Forelimb muscle (tissue), 1 donor: ENCODE measurements around the gene E2F8. TPM values are rescaled to one million over a fixed set of nuclear protein-coding genes. Genes with fewer than 3 reads are reported as not detected.
"Not testable (repeated sequence)": the region's sequence is repeated elsewhere in the genome, so short reads cannot be mapped to it uniquely, and the experiment has no call there.

ENCODE experiments used
- DNase-seq: peaks from one replicate; pipeline ENCODE4 v3.0.0-alpha.2; 2013; ENCODE audit warnings: low read depth
- polyA plus RNA-seq: library from polyadenylated mRNA; unstranded; fragments of 120-200 nt; gene quantifications from one replicate; pipeline ENCODE4 v1.2.1, GENCODE V29; 2013; ENCODE audit not compliant: insufficient read length

Gene E2F8, protein sequence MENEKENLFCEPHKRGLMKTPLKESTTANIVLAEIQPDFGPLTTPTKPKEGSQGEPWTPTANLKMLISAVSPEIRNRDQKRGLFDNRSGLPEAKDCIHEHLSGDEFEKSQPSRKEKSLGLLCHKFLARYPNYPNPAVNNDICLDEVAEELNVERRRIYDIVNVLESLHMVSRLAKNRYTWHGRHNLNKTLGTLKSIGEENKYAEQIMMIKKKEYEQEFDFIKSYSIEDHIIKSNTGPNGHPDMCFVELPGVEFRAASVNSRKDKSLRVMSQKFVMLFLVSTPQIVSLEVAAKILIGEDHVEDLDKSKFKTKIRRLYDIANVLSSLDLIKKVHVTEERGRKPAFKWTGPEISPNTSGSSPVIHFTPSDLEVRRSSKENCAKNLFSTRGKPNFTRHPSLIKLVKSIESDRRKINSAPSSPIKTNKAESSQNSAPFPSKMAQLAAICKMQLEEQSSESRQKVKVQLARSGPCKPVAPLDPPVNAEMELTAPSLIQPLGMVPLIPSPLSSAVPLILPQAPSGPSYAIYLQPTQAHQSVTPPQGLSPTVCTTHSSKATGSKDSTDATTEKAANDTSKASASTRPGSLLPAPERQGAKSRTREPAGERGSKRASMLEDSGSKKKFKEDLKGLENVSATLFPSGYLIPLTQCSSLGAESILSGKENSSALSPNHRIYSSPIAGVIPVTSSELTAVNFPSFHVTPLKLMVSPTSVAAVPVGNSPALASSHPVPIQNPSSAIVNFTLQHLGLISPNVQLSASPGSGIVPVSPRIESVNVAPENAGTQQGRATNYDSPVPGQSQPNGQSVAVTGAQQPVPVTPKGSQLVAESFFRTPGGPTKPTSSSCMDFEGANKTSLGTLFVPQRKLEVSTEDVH
- polyA plus RNA-seq = 22.4 TPM

DNA sequence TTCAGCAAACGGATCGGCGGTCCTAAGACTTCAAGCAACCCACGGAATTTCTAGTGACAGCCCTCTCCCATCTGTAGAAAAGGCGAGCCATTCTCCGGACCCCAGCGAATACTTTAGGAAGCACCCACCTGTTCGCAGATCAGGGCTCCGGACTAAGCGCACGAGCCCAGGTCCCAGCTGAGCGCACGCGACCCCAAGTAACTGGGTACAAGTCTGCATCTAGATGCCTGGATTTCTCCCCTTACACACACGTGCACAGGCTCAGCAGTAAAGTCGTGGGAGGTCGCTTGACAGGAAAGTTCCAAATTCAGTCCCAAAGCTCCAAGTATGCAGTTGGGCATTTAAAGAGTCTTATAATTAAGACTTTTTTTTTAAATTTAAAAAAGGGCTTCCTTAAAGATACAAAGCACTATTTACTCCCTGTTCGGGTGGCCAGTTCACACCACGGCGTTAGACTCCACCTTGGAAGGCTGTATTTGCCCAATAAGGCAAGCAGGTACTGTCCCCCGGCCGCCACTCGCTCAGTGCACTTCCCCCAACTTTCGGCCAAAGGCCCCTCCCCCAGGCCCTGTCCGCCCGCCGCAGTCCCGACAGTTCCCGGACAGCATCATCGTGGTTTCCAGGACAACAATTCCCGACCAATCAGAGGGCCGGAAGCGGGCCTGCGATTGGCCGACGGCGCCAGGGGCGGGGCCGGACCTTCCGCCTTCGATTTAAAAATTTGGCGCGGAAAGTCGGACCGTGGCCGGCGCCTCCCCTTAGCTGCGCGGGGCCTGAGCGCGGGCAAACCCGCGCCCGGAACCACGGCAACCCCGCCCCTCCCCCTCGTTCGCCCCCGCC is at the start of gene E2F8:
Gene E2F8, minus strand, starts transcription at position 526 of the 840 bp plus-strand sequence. CDS start 824 bp downstream, outside the sequence.
- peak; percentile 89 for DNase-seq

DNA sequence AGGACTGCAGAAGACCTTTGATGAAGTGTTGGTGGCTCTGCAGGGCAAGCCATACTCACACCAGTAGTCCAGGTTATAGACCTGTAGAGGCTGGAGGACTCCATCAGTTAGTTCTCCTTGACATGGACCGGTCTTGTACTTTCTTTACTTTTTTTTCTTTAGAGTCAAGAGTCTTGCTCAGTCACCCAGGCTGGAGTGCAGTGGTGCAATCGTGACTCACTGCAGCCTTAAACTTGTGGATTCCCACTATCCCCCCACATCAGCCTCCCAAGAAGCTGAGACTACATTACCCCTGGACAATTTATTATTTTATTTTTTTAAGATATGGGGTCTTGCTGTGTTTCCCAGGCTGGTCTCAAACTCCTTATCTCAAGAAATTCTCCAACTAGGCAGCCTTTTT is 49.6 kb upstream of the E2F8 start:
- no peak for DNase-seq

DNA sequence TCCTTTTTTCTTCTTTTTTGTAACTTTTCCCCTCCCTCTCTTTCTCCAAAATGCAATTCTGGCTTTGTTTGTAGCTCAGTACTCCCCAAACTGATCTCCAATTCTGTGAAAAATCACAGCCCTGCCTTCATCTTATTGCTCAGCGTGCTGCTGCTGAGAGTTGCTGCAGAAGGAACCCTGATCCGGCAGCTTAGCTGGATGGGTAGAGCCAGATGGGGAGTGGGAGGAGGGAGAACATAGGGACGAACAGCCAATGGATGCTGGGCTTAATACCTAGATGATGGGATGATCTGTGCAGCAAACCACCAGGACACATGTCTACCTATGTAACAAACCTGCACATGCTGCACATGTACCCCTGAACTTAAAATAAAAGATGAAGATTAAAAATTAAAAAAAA is 47.5 kb upstream of the E2F8 start:
- no peak for DNase-seq

DNA sequence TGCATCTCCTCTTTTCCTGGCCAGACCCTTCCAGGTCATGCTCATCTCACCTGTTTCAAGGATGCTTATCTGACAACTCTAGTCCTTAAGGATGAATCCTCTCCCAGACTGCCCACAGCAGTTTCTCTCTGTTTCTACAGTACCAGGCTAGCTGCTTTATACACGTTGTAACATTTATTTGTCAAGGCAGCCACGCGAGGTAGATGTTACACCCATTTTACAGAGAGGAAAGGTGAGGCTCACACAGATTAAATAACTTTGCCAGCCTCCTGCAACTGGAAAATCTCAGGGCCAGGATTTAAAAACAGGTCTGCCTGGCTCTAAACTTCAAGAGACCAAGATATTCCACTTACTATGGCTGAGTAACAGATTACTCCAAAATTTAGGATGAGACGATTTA is 45.7 kb upstream of the E2F8 start:
- DNase-seq = no peak

DNA sequence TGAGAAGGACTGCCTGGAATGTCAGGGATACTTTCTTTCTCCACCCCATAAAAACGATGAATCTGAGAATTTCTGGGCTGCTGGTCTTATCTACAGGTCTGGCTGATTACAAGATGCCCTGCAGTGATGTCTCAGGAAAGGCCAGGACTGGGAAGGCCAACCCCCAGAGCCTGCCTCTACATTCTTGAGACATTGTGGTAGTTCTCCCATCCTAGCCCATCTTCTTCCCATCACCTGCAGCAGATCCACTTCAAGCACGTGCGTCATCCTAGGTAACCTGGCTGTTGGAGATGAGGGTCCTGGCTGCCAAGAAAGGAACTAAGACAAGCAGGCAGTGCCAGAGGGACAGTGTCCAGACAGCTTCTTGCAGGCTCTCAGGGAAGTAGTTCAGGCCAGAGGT is 44.1 kb upstream of the E2F8 start:
- no peak for DNase-seq

DNA sequence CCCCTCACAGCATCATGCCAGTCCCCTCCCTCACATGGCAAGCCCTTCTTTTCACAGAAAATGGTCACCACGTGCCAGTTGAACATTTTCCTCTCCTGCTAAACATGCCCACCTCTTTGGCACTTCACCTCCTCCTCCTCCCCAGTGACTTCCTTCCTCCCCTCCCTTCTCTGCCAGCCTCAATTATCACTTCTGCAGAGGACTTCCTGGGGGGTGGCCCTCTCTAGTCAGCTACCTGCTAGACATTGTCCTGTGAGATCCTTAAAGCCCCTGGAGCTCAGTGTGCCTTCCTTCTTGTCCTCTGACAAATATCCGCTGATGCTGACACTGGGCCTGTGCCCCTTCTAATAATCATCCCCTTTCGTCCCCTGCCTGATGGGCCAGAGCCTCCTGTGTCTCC is 43.2 kb upstream of the E2F8 start:
- no peak for DNase-seq

DNA sequence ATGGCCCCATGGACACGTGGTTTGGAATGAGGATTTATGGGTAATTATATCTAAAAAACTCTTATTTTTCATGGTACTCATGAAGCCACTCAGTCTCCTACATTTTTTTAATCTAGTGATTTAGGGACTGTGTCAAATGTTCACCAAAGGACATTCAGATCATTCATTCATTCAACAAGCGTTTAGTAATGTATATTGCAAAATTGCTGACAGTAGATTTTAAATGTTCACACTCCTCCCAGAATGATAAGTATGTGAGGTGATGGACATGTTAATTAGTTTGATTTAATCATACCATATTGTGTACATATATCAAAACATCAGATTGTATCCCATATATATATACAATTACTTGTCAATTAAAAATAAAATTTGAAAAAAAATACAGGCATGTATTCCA is 40.8 kb upstream of the E2F8 start:
- DNase-seq = no peak

DNA sequence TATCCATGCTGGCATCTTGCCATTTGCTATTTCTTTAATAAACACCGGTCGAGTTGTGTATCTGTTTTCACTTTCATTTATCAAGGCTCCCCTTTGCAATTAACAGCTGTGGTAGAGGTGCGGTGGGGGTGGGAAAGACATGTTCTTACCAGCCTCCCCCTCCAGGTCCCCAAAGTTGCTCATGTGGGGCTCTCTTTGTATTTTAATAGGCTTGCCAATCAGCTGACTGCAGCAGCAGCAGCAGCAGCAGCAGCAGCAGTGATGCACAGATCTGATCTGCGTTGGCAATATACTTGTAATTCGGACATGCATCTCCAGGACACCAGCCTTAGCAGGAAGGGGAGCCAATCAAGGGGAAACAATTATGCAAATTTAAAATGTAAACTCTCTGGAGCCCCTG is 40.3 kb upstream of the E2F8 start:
- no peak for DNase-seq

DNA sequence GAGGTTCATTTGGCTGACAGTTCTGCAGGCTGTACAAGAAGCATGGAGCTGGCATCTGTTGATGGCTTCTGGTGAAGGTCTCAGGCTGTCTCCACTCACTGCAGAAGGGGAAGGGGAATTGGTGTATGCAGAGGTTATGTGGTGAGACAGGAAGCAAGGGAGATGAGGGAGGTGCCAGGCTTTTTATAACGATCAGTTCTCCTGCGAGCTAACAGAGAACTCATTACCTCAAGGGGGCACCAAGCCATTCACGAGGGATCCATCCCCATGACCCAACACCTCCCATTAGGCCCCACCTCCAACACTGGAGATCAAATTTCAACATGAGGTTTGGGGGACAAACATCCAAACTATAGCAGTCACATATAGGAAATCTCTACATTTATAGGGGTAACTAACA is 38.7 kb upstream of the E2F8 start:
- no peak for DNase-seq

DNA sequence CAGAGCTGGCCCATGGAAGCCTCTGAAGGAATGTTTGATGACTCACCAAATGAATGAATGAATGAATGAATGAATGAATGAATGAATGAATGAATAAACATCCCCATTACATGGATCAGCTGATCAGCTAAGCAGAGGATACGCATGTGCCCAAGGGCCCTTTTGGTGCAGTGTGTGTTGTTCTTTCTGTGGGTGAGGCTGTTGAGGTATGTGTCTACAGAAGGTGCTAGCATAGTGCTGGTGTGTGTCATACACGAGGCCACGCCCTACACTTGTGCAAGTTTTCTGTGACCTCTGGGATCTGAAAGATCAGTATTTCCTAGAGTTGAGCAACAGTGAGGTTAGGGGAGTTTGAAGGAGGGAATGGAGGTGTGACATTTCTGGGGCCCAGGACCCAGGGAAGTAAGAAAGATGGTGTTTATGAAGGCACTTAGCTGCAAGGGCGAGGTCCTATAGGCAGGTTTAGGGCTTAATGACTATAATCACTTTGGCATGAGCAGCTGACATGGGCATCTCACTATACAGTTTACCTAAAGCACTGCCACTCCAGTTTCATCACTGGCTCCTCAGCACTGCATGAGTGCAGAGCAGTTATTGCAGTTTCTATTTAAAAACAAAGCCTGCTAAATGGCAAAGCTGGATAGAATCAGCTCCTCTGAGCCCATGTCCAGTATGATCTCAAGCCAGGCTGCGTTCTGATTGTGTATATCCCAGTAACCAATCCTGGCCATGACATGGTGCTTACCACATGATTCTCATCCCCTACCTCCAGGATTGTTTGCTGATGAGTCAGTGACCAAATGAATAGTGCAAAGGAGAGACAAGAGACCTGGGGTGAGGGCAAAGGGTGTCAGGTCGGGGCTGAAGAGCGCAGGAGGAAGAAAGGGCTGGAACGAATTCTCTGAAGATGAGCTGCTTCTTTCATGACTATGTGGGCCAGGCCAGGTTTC is 36.4 kb upstream of the E2F8 start:
- DNase-seq = no peak

DNA sequence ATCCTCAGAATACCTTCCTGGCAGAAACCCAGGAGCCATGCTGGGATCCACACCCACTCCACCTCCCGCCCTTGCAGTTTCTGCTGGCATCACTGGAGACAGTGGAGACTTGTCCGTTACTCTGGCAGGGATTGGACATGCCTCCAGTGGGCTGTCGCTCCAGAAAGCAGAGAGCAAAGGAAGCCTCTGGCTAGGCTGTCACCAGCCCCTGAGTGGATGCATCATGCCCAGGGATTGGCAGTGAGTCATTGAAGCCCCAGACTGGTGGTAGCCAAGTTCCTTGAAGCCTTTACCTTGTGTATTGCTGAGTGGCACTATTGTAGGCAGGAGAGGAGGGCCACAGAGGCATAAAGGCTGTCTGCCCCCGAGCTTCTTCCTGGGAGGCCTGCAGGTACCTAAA is 34.8 kb upstream of the E2F8 start:
- no peak for DNase-seq

DNA sequence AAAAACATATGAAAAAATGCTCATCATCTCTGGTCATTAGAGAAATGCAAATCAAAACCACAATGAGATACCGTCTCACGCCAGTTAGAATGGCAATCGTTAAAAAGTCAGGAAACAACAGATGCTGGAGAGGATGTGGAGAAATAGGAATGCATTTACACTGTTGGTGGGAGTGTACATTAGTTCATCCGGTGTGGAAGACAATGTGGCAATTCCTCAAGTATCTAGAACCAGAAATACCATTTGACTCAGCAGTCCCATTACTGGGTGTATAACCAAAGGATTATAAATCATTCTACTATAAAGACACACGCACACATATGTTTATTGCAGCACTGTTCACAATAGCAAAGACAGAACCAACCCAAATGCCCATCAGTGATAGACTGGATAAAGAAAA is 32.5 kb upstream of the E2F8 start:
- DNase-seq = not testable (repeated sequence)

DNA sequence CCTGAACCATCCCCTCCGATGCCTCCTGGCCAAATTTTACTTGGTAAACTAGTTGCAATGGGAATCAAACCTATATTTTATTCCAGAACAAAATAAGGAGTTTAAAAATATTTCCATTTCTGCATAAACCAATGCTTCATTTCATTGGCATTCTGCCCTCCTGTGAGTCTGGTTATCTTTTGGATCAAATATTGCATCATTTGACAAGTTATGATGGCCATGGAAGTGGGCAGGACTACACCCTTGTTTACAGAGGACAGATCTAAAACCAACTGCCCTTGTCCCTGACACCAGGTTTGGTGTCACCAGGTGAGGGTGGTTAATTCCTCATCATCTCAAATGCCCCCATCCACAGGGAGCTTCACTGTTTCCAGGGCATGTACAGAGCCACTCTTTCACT is 28.2 kb upstream of the E2F8 start:
- no peak for DNase-seq

DNA sequence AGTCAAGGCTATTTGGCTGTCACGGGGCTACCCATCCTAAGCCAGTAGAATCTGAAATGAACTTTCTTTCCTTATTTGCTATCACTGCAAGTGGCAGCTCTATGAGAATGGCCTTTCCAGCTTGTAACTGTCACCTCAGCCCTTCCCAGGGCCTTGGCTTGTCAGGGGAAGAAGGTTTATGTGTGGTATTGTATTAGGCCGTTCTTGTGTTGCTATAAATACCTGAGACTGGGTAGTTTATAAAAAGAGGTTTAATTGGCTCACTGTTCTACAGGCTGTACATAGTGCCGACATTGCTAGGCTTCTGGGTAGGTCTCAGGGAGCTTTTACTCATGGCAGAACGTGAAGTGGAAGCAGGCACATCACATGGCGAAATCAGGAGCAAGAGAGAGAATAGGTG is 26.8 kb upstream of the E2F8 start:
- DNase-seq = no peak

DNA sequence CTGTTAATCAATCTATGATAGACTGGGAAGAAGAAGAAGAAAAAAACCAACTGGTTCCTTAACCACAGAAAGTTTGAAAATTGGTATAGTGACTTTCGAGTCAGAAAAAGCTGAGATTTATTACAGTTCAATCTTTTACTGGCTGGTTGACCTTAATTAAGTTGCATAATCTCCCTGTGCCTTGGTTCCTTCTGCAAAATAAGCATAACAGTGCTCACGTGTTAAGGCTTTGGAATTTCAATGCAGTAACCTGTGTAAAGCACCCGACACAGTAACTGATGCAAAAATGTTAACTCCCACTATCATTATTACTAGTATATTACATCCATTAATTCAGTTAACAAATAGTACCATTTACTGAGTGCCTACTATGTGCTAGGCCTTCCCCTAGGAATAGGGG is 22.6 kb upstream of the E2F8 start:
- no peak for DNase-seq

DNA sequence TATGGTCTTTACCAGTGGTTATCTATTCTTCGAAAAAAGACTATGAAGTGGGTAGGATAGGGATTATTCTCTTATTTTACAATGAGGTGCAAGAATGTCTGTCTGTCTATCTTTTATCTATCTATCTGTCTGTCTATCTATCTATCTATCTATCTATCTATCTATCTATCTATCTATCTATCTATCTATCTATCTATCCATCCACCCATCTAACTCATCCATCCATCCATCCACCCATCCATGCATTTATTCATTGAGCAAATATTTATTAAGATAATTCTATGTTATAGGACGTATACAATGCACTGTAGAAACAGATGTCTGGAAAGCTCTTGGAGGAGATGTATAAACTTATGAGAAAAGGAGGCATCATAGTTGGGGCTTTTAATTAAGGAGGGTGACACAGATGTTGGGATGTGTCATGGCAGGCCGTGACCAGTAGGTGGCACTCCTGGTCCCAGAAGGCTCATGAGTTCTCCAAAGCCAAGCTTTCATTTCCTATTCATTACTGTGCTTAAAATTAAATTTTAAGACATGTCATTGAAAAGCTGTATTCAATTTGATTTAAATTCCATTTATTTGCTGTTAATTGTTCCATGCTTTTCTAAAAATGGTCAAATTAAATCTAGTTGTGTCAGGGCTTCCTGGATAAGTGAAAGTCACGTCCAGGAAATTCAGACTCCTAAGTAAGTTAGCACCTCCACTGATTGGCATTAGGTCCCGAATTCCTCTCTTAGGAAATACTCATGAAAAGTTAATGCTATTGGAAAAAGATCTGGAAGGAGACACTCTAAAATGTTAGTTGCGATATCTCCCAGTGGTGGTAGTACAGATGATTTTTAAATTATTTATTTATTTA is 19.0 kb upstream of the E2F8 start:
- DNase-seq = no peak

DNA sequence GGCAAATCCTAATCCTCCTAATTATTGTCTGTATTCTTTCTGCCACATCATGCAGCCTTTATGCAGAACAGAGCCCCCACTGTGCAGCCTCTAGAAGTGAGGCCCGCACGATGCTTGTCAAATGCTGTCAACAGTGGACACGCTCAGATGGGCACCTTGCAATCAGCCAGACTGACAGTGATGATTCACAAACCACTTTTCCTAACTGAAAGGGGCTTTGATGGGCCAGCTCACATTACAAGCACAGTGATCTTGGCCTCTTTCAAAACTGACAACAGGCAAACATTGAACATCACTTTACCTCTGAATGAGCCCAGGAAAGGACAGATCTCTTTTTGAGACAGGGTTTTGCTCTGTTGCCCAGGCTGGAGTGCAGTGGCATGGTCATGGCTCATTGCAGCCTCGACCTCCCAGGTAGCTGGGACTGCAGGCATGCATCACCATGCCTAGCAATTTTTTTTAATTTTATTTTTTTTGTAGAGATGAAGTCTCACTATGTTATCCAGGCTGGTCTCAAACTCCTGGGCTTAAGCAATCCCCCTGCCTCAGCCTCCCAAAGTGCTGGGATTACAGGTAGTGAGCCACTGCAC is 18.0 kb upstream of the E2F8 start:
- DNase-seq = no peak

DNA sequence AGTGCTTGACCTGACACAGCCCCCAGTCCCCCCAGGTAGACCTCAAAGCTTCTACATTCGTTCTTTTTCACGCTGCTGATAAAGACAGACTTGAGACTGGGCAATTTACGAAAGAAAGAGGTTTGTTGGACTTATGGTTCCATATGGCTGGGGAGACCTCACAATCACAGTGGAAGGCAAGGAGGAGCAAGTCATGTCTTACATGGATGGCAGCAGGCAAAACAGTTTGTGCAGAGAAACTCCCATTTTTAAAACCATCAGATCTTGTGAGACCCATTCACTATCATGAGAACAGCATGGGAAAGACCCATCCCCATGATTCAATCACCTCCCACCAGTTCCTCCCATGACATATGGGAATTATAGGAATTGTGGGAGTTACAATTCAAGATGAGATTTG is 13.7 kb upstream of the E2F8 start:
- DNase-seq = not testable (repeated sequence)

DNA sequence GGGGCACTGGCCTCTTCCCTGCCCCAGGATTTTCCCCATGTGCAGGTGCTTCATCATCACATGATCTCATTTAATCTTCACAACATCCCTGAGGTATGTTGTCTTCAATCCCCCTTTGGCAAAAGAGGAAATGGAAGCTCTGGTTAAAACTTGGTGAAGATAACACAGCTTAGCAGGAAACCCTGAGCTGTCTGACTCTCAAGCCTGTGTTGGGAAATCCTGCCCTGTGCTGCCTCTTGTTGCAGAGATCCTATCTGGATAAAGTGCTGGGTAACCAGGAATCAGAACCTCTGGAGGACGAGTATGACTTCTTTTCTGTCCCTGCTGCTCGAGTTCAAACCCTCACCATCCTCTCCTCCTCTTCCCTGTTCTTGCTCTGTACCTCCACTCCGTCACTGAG is 13.1 kb upstream of the E2F8 start:
- DNase-seq = no peak
